PC-3 (cell line): ENCODE results near the gene GSG1L. TPM values are rescaled to one million over a fixed set of nuclear protein-coding genes. Genes with fewer than 3 reads are reported as not detected.

Experiments
- ATAC-seq: fragments of 200-7000 bp; cut with Tn5 transposase; 2 replicates; pipeline ENCODE4 v1.9.1; 2020; ENCODE audit warnings: mild to moderate bottlenecking, moderate library complexity
- BruUV-seq: library from RNA; stranded (reverse); fragments of 400-500 nt; replicated peaks from 2 replicates; lab custom pipeline; 2021; lab: Mats Ljungman, UMichigan
- CTCF ChIA-PET: fragments of 300-600 bp; sonication (Branson Sonifier 250); formaldehyde crosslinking; loops from one replicate; lab custom pipeline; 2022; ENCODE audit warnings: antibody characterized with exemption; lab: Charles Lee
- POLR2A ChIA-PET: fragments of 300-600 bp; sonication (Branson Sonifier 250); formaldehyde crosslinking; loops from one replicate; lab custom pipeline; 2022; ENCODE audit warnings: antibody characterized with exemption; ENCODE audit not compliant: unreplicated experiment; lab: Charles Lee
- DNase-seq: peaks from one replicate; pipeline ENCODE4 v3.0.0-alpha.2; 2015
- H2AFZ ChIP-seq: fragments of 300-600 bp; sonication (generic); 2 replicates; pipeline ENCODE4 v1.6.0; 2016; ENCODE audit warnings: antibody characterized with exemption, low read length
- H3F3A ChIP-seq: fragments of 300-600 bp; sonication (generic); one replicate; pipeline ENCODE4 v1.6.0; 2017; ENCODE audit warnings: antibody characterized with exemption, low read length, control low read depth, mild to moderate bottlenecking; ENCODE audit not compliant: unreplicated experiment
- H3K27ac ChIP-seq: fragments of 300-600 bp; sonication (generic); 2 replicates; pipeline ENCODE4 v1.5.1; 2016; ENCODE audit warnings: mild to moderate bottlenecking, low read length
- H3K27me3 ChIP-seq: fragments of 300-600 bp; sonication (generic); 2 replicates; pipeline ENCODE4 v1.6.1; 2016; ENCODE audit warnings: low read length, mixed read lengths
- H3K36me3 ChIP-seq: fragments of 300-600 bp; sonication (generic); 2 replicates; pipeline ENCODE4 v1.6.1; 2016; ENCODE audit warnings: low read depth, mixed run types, low read length, mixed read lengths
- H3K4me1 ChIP-seq: fragments of 300-600 bp; sonication (generic); 2 replicates; pipeline ENCODE4 v1.5.1; 2016; ENCODE audit warnings: low read length; ENCODE audit not compliant: insufficient read depth
- H3K4me2 ChIP-seq: fragments of 300-600 bp; sonication (generic); 2 replicates; pipeline ENCODE4 v1.6.0; 2016; ENCODE audit warnings: low read length
- H3K4me3 ChIP-seq: fragments of 300-600 bp; sonication (generic); 2 replicates; pipeline ENCODE4 v1.5.1; 2016; ENCODE audit warnings: mild to moderate bottlenecking, low read length, mixed read lengths
- H3K79me2 ChIP-seq: fragments of 300-600 bp; sonication (generic); 2 replicates; pipeline ENCODE4 v1.6.1; 2017; ENCODE audit warnings: low read length, mixed read lengths
- H3K9ac ChIP-seq: fragments of 300-600 bp; sonication (generic); 2 replicates; pipeline ENCODE4 v1.6.0; 2016; ENCODE audit warnings: mild to moderate bottlenecking, low read length
- H3K9me2 ChIP-seq: fragments of 300-600 bp; sonication (generic); replicated peaks from 2 replicates; pipeline ENCODE4 v1.6.1; 2016; ENCODE audit warnings: mixed run types, low read length, mixed read lengths
- H3K9me3 ChIP-seq: fragments of 300-600 bp; sonication (generic); 2 replicates; pipeline ENCODE4 v1.6.1; 2016; ENCODE audit warnings: low read length, mixed read lengths
- H4K20me1 ChIP-seq: fragments of 300-600 bp; sonication (generic); 2 replicates; pipeline ENCODE4 v1.6.1; 2016; ENCODE audit warnings: low read length, mixed read lengths
- EZH2 ChIP-seq: fragments of 300-600 bp; sonication (generic); IDR thresholded peaks from one replicate; pipeline ENCODE4 v1.6.1; 2017; ENCODE audit warnings: antibody characterized with exemption, mild to moderate bottlenecking, low read length; ENCODE audit not compliant: unreplicated experiment
- EZH2phosphoT487 ChIP-seq: fragments of 300-600 bp; sonication (generic); IDR thresholded peaks from 2 replicates; pipeline ENCODE4 v1.6.1; 2018; ENCODE audit warnings: mild to moderate bottlenecking, antibody characterized with exemption, low read length, borderline replicate concordance
- intact Hi-C: fragments of 100-400 bp; cut with micrococcal nuclease; formaldehyde crosslinking; loops from 2 replicates; pipeline ENCODE4 v1.9.0; 2023
- total RNA-seq: library from RNA; depleted of rRNA; stranded (reverse); fragments of >200 nt; gene quantifications from 2 replicates; pipeline ENCODE4 v1.2.3, GENCODE V29; 2014
- TF ChIP-seq, protein P1 (sequence below): fragments of 300-600 bp; sonication (generic); conservative IDR thresholded peaks from 2 replicates; pipeline ENCODE4 v1.5.1; 2017; ENCODE audit warnings: antibody characterized with exemption, low read depth, mild to moderate bottlenecking, low read length

The GSG1L gene
- total RNA-seq, 1 experiment from 2014 or later, result not detected

DNA sequence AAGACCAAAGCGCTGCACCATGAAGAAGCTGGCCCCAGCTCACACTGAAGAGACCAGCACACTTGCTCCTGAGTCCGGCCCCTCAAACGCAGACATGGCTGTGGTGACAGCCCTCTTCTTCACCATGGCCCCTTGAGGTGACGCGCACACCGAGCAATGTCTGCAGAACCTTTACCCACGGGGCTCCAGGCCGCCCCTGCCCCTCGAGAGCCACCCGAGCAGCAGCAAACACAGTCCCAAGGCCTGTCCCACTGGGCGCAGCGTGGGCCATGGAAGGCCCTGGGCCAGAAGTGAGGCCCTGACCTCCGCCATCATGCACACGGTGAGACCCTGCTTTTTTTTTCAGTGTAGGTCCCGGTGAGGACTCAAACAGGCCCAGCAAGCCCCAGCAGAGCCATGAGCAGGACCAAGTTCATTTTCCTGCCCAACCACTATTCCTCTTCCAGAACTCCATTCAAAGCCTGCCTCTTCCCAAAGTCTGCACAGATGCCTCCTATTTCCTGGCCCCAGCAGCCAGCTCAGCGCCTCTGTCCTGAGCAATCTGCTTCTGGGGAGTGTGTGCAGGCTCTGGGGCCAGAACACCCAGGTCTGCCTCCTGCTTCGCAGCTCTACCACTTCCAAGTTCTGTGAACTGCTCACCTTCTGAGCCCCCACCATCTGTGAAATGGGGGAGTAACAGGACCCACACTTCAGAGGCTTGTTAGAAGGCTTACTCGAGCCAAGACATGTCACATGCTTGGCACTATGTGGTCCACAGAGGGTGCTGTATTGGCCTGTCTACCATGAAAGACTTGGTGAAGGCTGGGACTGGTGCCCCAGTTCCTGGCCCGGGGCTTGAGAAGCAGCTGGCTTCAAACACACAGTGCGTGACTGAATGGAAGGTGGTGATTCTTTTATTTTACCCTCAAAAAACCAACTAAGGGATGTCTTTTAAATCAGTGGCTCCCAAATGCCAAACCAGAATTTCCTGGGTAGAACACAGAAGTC lies 35.7 kb upstream of the GSG1L start:
- Histone ChIP-seq H3K36me3 (peaks cover 19% of the 10 kb centered on the region; the same call in 1 of the 2 replicates), H3K79me2 (no peaks in the 10 kb centered on the region), H3K4me2 (no peak overlapping the region), H3K4me1 (no peaks in the 10 kb centered on the region), H4K20me1 (no peaks in the 10 kb centered on the region), H3K27ac (no peak overlapping the region), H3K4me3 (no peak overlapping the region), H3K9me3 (no peaks in the 10 kb centered on the region), H2AFZ (no peak overlapping the region), H3K9me2 (no peaks in the 10 kb centered on the region), H3F3A (no peaks in the 10 kb centered on the region), H3K9ac (no peak overlapping the region), H3K27me3 (no peaks in the 10 kb centered on the region)
- no peak for ATAC-seq
- intact Hi-C loops, result no loop called here
- ChIA-PET POLR2A (no interaction called here), CTCF (no interaction called here)
- no peak for DNase-seq
- BruUV-seq, result no TSS peak
- TF ChIP-seq EZH2 (no peak), EZH2phosphoT487 (no peak)
- TF ChIP-seq, protein P1, sequence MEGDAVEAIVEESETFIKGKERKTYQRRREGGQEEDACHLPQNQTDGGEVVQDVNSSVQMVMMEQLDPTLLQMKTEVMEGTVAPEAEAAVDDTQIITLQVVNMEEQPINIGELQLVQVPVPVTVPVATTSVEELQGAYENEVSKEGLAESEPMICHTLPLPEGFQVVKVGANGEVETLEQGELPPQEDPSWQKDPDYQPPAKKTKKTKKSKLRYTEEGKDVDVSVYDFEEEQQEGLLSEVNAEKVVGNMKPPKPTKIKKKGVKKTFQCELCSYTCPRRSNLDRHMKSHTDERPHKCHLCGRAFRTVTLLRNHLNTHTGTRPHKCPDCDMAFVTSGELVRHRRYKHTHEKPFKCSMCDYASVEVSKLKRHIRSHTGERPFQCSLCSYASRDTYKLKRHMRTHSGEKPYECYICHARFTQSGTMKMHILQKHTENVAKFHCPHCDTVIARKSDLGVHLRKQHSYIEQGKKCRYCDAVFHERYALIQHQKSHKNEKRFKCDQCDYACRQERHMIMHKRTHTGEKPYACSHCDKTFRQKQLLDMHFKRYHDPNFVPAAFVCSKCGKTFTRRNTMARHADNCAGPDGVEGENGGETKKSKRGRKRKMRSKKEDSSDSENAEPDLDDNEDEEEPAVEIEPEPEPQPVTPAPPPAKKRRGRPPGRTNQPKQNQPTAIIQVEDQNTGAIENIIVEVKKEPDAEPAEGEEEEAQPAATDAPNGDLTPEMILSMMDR, result no peak

DNA sequence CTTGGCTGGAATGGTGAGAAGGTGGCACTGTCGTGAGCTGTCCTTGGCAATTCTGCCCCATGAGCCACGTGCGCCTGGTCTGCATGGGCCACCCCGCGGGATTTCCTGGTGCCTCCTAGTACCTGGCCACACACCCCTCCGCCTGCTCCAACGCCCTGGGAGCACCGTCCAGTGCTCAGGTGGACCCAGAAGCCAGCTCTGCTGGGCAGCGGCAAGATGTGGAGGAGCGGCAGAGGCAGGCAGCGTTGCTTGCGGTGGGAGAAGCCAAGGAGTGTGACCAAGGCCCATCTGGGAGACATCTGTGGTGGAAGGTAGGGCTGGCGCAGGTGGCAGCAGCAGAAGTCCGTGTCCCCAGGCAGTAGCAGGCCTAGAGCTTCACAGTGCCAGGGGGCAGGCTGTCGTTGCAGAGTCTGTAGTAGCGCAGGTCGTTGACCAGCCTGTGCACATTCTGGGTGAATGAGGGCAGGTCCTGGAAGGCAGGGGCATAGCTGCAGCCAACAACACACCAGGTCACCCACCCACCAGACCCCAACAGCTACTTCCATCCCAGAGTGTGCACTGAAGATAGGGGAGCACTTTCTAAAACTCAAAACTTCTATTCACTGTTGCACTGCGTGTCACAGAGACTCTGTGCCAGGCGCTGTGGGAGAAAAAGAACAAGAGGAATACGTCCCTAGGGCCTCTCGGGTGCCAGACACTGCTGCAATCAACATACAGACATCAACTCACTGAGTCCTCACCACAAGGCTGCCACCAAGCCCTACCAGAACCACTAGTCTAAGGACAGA lies 34.9 kb upstream of the GSG1L start:
- Histone ChIP-seq H2AFZ (no peak overlapping the region), H3K4me3 (no peak overlapping the region), H3K27ac (no peak overlapping the region), H3F3A (no peaks in the 10 kb centered on the region), H3K4me2 (no peak overlapping the region), H3K9me2 (no peaks in the 10 kb centered on the region), H3K27me3 (no peaks in the 10 kb centered on the region), H3K4me1 (no peaks in the 10 kb centered on the region), H4K20me1 (no peaks in the 10 kb centered on the region), H3K79me2 (no peaks in the 10 kb centered on the region), H3K9ac (no peak overlapping the region), H3K36me3 (peaks cover 11% of the 10 kb centered on the region; the same call in 1 of the 2 replicates), H3K9me3 (no peaks in the 10 kb centered on the region)
- intact Hi-C loops, result no loop called here
- CTCF ChIA-PET, result no interaction called here
- BruUV-seq, result no TSS peak
- ATAC-seq (no peak), DNase-seq (no peak)
- TF ChIP-seq EZH2phosphoT487 (no peak), EZH2 (no peak)
- TF ChIP-seq, protein P1, result no peak
- POLR2A ChIA-PET, result no interaction called here
